Activated CD8-positive, alpha-beta T cell treated with anti-CD3 and anti-CD28 coated beads for 36 hours (primary cell): ENCODE results near the gene CNPY1. TPM values are rescaled to one million over a fixed set of nuclear protein-coding genes. Genes with fewer than 3 reads are reported as not detected.

Experiments
- ATAC-seq: fragments of 200-7000 bp; cut with Tn5 transposase; one replicate; pipeline ENCODE4 v1.10.0; 2021; ENCODE audit warnings: mild to moderate bottlenecking, moderate library complexity
- CTCF ChIA-PET: fragments of 350-600 bp; sonication (Branson Sonifier 250); formaldehyde crosslinking; loops from one replicate; lab custom pipeline; 2021; ENCODE audit warnings: antibody characterized with exemption; lab: Charles Lee
- POLR2A ChIA-PET: fragments of 350-600 bp; sonication (Branson Sonifier 250); formaldehyde crosslinking; loops from one replicate; lab custom pipeline; 2021; ENCODE audit warnings: antibody characterized with exemption; lab: Charles Lee
- DNase-seq: peaks from one replicate; pipeline ENCODE4 v3.0.0-alpha.2; 2020
- H3K27ac Mint-ChIP-seq: one replicate; pipeline ENCODE4 v1.8.0; 2021; ENCODE audit warnings: mild to moderate bottlenecking, mixed read lengths
- H3K27me3 Mint-ChIP-seq: one replicate; pipeline ENCODE4 v1.8.0; 2021; ENCODE audit warnings: mixed read lengths
- H3K36me3 Mint-ChIP-seq: one replicate; pipeline ENCODE4 v1.8.0; 2021; ENCODE audit warnings: low read depth, mixed read lengths
- H3K4me1 Mint-ChIP-seq: one replicate; pipeline ENCODE4 v1.8.0; 2021; ENCODE audit warnings: low read depth, mixed read lengths
- H3K4me3 Mint-ChIP-seq: one replicate; pipeline ENCODE4 v1.8.0; 2021; ENCODE audit warnings: mild to moderate bottlenecking, moderate library complexity, mixed read lengths
- H3K9me3 Mint-ChIP-seq: one replicate; pipeline ENCODE4 v1.8.0; 2021; ENCODE audit warnings: mixed read lengths
- CTCF ChIP-seq: fragments of 200-600 bp; IDR thresholded peaks from one replicate; pipeline ENCODE4 v1.8.0; 2022; ENCODE audit warnings: antibody characterized with exemption, mild to moderate bottlenecking
- intact Hi-C: fragments of 100-400 bp; cut with micrococcal nuclease; formaldehyde crosslinking; loops from one replicate; pipeline ENCODE4 v1.10.0; 2022
- total RNA-seq, 2 experiments: library from RNA; stranded (reverse); gene quantifications; one replicate each; pipeline ENCODE4 v1.2.3, GENCODE V29; 2021

CNPY1 gene
- total RNA-seq, 2 experiments from 2014 or later: not detected

- Mint-ChIP-seq H3K4me1 (peaks cover 2% of the 10 kb centered on the region), H3K9me3 (no peaks in the 10 kb centered on the region), H3K4me3 (no peak overlapping the region), H3K36me3 (no peaks in the 10 kb centered on the region), H3K27me3 (peaks cover 70% of the 10 kb centered on the region), H3K27ac (no peak overlapping the region)
- intact Hi-C loops: loop anchor here (5.0 kb wide), 1 partner anchor 54 kb away; no protein-coding TSS in a partner anchor
- no peak for TF ChIP-seq CTCF
- DNase-seq: no peak
- ChIA-PET CTCF (no interaction called here), POLR2A (no interaction called here)
- ATAC-seq: no peak
These were observed 92.8 kb downstream of the CNPY1 start for GRCh38 chr7:155453296-155454182.

GRCh38 chr7:155452505-155453295, 93.7 kb downstream of the CNPY1 start:
- CTCF ChIA-PET: interaction anchor here (0.9 kb wide), 1 partner anchor 81 kb away, joined by 3 read pairs; no protein-coding TSS in a partner anchor
- peaks cover 6% of the 10 kb centered on the region for H3K4me1 Mint-ChIP-seq
- H3K27me3 Mint-ChIP-seq: peaks cover 75% of the 10 kb centered on the region

GRCh38 chr7:155451840-155452239, 94.5 kb downstream of the CNPY1 start:
- Mint-ChIP-seq H3K36me3 (no peaks in the 10 kb centered on the region), H3K4me3 (no peak overlapping the region), H3K27ac (no peak overlapping the region), H3K9me3 (no peaks in the 10 kb centered on the region), H3K4me1 (peaks cover 6% of the 10 kb centered on the region), H3K27me3 (peaks cover 78% of the 10 kb centered on the region)
- POLR2A ChIA-PET: interaction anchor here (0.5 kb wide), 1 partner anchor 196 kb away, joined by 3 read pairs; no protein-coding TSS in a partner anchor
- no peak for TF ChIP-seq CTCF
- CTCF ChIA-PET: interaction anchor here (0.9 to 2.1 kb wide), 3 partner anchors 73 to 83 kb away, joined by 3 to 6 read pairs (median 3); no protein-coding TSS in a partner anchor
- no peak for DNase-seq
- intact Hi-C loops: loop anchor here (5.0 kb wide), 1 partner anchor 55 kb away; no protein-coding TSS in a partner anchor
- no peak for ATAC-seq

More at GRCh38 chr7:155452505-155453295, 93.7 kb downstream of the CNPY1 start:
- no peak for ATAC-seq
- DNase-seq: no peak
- Mint-ChIP-seq H3K9me3 (no peaks in the 10 kb centered on the region), H3K36me3 (no peaks in the 10 kb centered on the region), H3K27ac (no peak overlapping the region), H3K4me3 (no peak overlapping the region)
- POLR2A ChIA-PET: no interaction called here
- intact Hi-C loops: loop anchor here (5.0 kb wide), 1 partner anchor 55 kb away; no protein-coding TSS in a partner anchor
- no peak for TF ChIP-seq CTCF

Other genes with a start within 250 kb of the CNPY1 start
- 10 to 100 TPM; 92.2 to 98.0 TPM for gene INSIG1, start 248.7 kb downstream of the CNPY1 start, total RNA-seq
- not detected for gene EN2, start 88.4 kb downstream of the CNPY1 start, total RNA-seq
- 10 to 100 TPM; 73.7 to 84.8 TPM for gene RBM33, start 98.1 kb upstream of the CNPY1 start, total RNA-seq